Panc1 (cell line): Measurements from ENCODE around the gene DDX59. TPM values are rescaled to one million over a fixed set of nuclear protein-coding genes. Genes with fewer than 3 reads are reported as not detected.

Experiments
- ATAC-seq: fragments of 200-7000 bp; cut with Tn5 transposase; 2 replicates; pipeline ENCODE4 v1.9.1; 2020; ENCODE audit warnings: mild to moderate bottlenecking, moderate library complexity
- BruUV-seq: library from RNA; stranded (reverse); fragments of 400-500 nt; replicated peaks from 2 replicates; lab custom pipeline; 2021; lab: Mats Ljungman, UMichigan
- CTCF ChIA-PET: fragments of 300-600 bp; sonication (Branson Sonifier 250); formaldehyde crosslinking; loops from one replicate; lab custom pipeline; 2022; ENCODE audit warnings: antibody characterized with exemption; lab: Charles Lee
- POLR2A ChIA-PET: fragments of 300-600 bp; sonication (Branson Sonifier 250); formaldehyde crosslinking; loops from one replicate; lab custom pipeline; 2022; ENCODE audit warnings: antibody characterized with exemption; lab: Charles Lee
- DNase-seq: peaks from one replicate; pipeline ENCODE4 v3.0.0-alpha.2; 2010; ENCODE audit warnings: low read depth, low spot score
- H3K27ac ChIP-seq: 2 replicates; pipeline ENCODE4 v1.5.1; 2011; ENCODE audit warnings: mild to moderate bottlenecking, low read length, inconsistent platforms
- H3K27me3 ChIP-seq: fragments of 200-500 bp; sonication (Bioruptor generic); 2 replicates; pipeline ENCODE4 v1.6.0; 2014; ENCODE audit warnings: low read length, inconsistent platforms; ENCODE audit not compliant: control insufficient read depth, insufficient read depth
- H3K36me3 ChIP-seq: fragments of 200-500 bp; sonication (Bioruptor generic); 2 replicates; pipeline ENCODE4 v1.5.1; 2014; ENCODE audit warnings: inconsistent platforms, mild to moderate bottlenecking, low read length, moderate library complexity; ENCODE audit not compliant: control insufficient read depth, insufficient read depth
- H3K4me1 ChIP-seq: 2 replicates; pipeline ENCODE4 v1.5.1; 2011; ENCODE audit warnings: inconsistent platforms, mild to moderate bottlenecking, low read length, moderate library complexity; ENCODE audit not compliant: control insufficient read depth, insufficient read depth
- H3K4me3 ChIP-seq, 2 experiments: 2 replicates each; pipeline ENCODE4 v1.5.1; 2011 to 2012; ENCODE audit warnings: low read depth in 2 of 2, low read length in 2 of 2, mild to moderate bottlenecking in 2 of 2, inconsistent platforms in 1 of 2, moderate library complexity in 1 of 2
- H3K9me3 ChIP-seq: fragments of 200-500 bp; sonication (Bioruptor generic); 2 replicates; pipeline ENCODE4 v1.5.1; 2014; ENCODE audit warnings: low read depth, mild to moderate bottlenecking, inconsistent platforms, low read length, moderate library complexity; ENCODE audit not compliant: control insufficient read depth, insufficient read depth
- CTCF ChIP-seq: fragments of 450-650 bp; IDR thresholded peaks from 2 replicates; pipeline ENCODE4 v1.5.1; 2017; ENCODE audit warnings: mild to moderate bottlenecking
- POLR2AphosphoS5 ChIP-seq: IDR thresholded peaks from 2 replicates; pipeline ENCODE4 v1.6.1; 2012; ENCODE audit warnings: mild to moderate bottlenecking, low read depth, low read length, moderate library complexity
- REST ChIP-seq, 2 experiments: IDR thresholded peaks; 2 replicates each; pipeline ENCODE4 v1.6.1; 2011 to 2012; ENCODE audit warnings: low read depth in 2 of 2, control low read depth in 1 of 2, low read length in 1 of 2, mild to moderate bottlenecking in 1 of 2, moderate library complexity in 1 of 2; ENCODE audit not compliant: insufficient read depth in 1 of 2
- SIN3A ChIP-seq: IDR thresholded peaks from 2 replicates; pipeline ENCODE4 v1.6.1; 2012; ENCODE audit warnings: low read depth, mild to moderate bottlenecking, low read length, moderate library complexity, borderline replicate concordance; ENCODE audit not compliant: insufficient read depth
- TCF7L2 ChIP-seq: IDR thresholded peaks from 2 replicates; pipeline ENCODE4 v1.6.1; 2011; ENCODE audit warnings: mild to moderate bottlenecking, low read depth, low read length, inconsistent platforms
- in situ Hi-C: cut with HindIII; loops from 2 replicates; pipeline ENCODE4 v1.10.0; 2016; ENCODE audit warnings: low sequenced_read_pairs, low pct_unique_long_range_greater_than_20kb
- intact Hi-C: fragments of 100-400 bp; cut with micrococcal nuclease; formaldehyde crosslinking; loops from one replicate; pipeline ENCODE4 v1.10.0; 2022; ENCODE audit not compliant: unreplicated experiment
- total RNA-seq: library from RNA; stranded (reverse); gene quantifications from one replicate; pipeline ENCODE4 v1.2.1, GENCODE V29; 2021; ENCODE audit not compliant: unreplicated experiment

The DDX59 gene
- total RNA-seq, 1 experiment from 2014 or later, result 26.4 TPM

GRCh38 chr1:200674838-200675587 lies 5.3 kb upstream of the DDX59 start:
- no peak for TF ChIP-seq SIN3A
- no peak for TF ChIP-seq TCF7L2
- Histone ChIP-seq H3K27me3 (no peaks in the 10 kb centered on the region), H3K27ac (peak overlapping the region; percentile 23; the same call in 1 of the 2 replicates), H3K4me1 (peaks cover 7% of the 10 kb centered on the region; the same call in 1 of the 2 replicates), H3K9me3 (no peaks in the 10 kb centered on the region), H3K36me3 (no peaks in the 10 kb centered on the region), H3K4me3 (no peak overlapping the region)
- CTCF ChIA-PET, result no interaction called here
- intact Hi-C loops, result no loop called here
- no TSS peak for BruUV-seq
- in situ Hi-C loops, result no loop called here
- POLR2A ChIA-PET, result no interaction called here
- ATAC-seq (no peak), DNase-seq (no peak)

GRCh38 chr1:200673952-200674823 lies 4.5 kb upstream of the DDX59 start:
- intact Hi-C loops, result no loop called here
- CTCF ChIA-PET, result no interaction called here
- H3K27me3 ChIP-seq, result no peaks in the 10 kb centered on the region
- POLR2A ChIA-PET, result no interaction called here
- ATAC-seq (no peak), DNase-seq (no peak)
- no peak for TF ChIP-seq REST (IDR thresholded peaks at IDR 0.05; ENCODE audit: insufficient read depth in 1 of 2, low read depth in 2 of 2, low read length in 1 of 2)
- no peak for TF ChIP-seq CTCF
- TF ChIP-seq POLR2AphosphoS5, result no peak
- no peak for TF ChIP-seq SIN3A
- no peak for TF ChIP-seq TCF7L2
- no peak overlapping the region for H3K4me3 ChIP-seq
- no peaks in the 10 kb centered on the region for H3K36me3 ChIP-seq
- BruUV-seq, result no TSS peak
- H3K4me1 ChIP-seq, result peaks cover 7% of the 10 kb centered on the region; the same call in 1 of the 2 replicates
- H3K9me3 ChIP-seq, result no peaks in the 10 kb centered on the region
- no peak overlapping the region for H3K27ac ChIP-seq
- in situ Hi-C loops, result no loop called here
